HCT116 (cell line): Measurements from ENCODE around the gene ZNF215. TPM values are rescaled to one million over a fixed set of nuclear protein-coding genes. Genes with fewer than 3 reads are reported as not detected.

Experiments used
- REST ChIP-seq: IDR thresholded peaks from 2 replicates; pipeline ENCODE4 v1.6.1; 2012; ENCODE audit warnings: low read depth
- ZBTB33 ChIP-seq: IDR thresholded peaks from 2 replicates; pipeline ENCODE4 v1.6.1; 2011; ENCODE audit warnings: mild to moderate bottlenecking, low read length, moderate library complexity; ENCODE audit not compliant: insufficient replicate concordance; ENCODE audit errors: extremely low read depth
- total RNA-seq: library from RNA; stranded (reverse); gene quantifications from one replicate; pipeline ENCODE4 v1.2.1, GENCODE V29; 2021; ENCODE audit not compliant: unreplicated experiment

ZNF215 gene
- total RNA-seq, 1 experiment from 2014 or later: 9.9 TPM

GRCh38 chr11:7004482-7004881 is 78.3 kb downstream of the ZNF215 start (continued):
- no peak for TF ChIP-seq ZBTB33
- TF ChIP-seq REST: no peak

Other genes with a start within 250 kb of the ZNF215 start
- gene MRPL17, start 243.1 kb upstream of the ZNF215 start, total RNA-seq: 75.0 TPM
- gene OR2AG2, start 154.4 kb upstream of the ZNF215 start, total RNA-seq: 0.07 TPM
- not detected for gene OR2AG1, start 143.4 kb upstream of the ZNF215 start, total RNA-seq
- gene OR6A2, start 126.7 kb upstream of the ZNF215 start, total RNA-seq: 0.22 TPM
- not detected for gene OR10A5, start 80.7 kb upstream of the ZNF215 start, total RNA-seq
- not detected for gene OR10A2, start 63.4 kb upstream of the ZNF215 start, total RNA-seq
- gene OR10A4, start 49.8 kb upstream of the ZNF215 start, total RNA-seq: not detected
- gene OR2D2, start 33.9 kb upstream of the ZNF215 start, total RNA-seq: 0.20 TPM
- not detected for gene OR2D3, start 5.4 kb upstream of the ZNF215 start, total RNA-seq
- 2.1 TPM for gene ZNF214, start 93.9 kb downstream of the ZNF215 start, total RNA-seq
- gene NLRP14, start 94.1 kb downstream of the ZNF215 start, total RNA-seq: 0.49 TPM
- 0.12 TPM for gene RBMXL2, start 162.6 kb downstream of the ZNF215 start, total RNA-seq